OCI-LY1 (cell line): ENCODE results near the gene ARID3A.

Source experiments
- CTCF ChIP-seq: fragments of 200-600 bp; sonication (generic), shearing (Covaris generic); IDR thresholded peaks from 2 replicates; pipeline ENCODE4 v1.5.1; 2017; ENCODE audit warnings: mild to moderate bottlenecking, antibody characterized with exemption, low read length, moderate library complexity, mixed read lengths
- EZH2 ChIP-seq: fragments of 200-600 bp; sonication (generic), shearing (Covaris generic); IDR thresholded peaks from 2 replicates; pipeline ENCODE4 v1.8.0; 2017; ENCODE audit warnings: borderline replicate concordance, mixed run types, mild to moderate bottlenecking, antibody characterized with exemption, low read length, moderate library complexity, mixed read lengths

- no peak for TF ChIP-seq EZH2
- peak; percentile 46 for TF ChIP-seq CTCF
Measured at GRCh38 chr19:1000095-1000494, 74.3 kb downstream of the ARID3A start, which contains the start of gene GRIN3B.
